Measurements from ENCODE around the gene SETD7.
"Not testable (repeated sequence)": the region's sequence is repeated elsewhere in the genome, so short reads cannot be mapped to it uniquely, and the experiment has no call there.

The SETD7 gene

DNA sequence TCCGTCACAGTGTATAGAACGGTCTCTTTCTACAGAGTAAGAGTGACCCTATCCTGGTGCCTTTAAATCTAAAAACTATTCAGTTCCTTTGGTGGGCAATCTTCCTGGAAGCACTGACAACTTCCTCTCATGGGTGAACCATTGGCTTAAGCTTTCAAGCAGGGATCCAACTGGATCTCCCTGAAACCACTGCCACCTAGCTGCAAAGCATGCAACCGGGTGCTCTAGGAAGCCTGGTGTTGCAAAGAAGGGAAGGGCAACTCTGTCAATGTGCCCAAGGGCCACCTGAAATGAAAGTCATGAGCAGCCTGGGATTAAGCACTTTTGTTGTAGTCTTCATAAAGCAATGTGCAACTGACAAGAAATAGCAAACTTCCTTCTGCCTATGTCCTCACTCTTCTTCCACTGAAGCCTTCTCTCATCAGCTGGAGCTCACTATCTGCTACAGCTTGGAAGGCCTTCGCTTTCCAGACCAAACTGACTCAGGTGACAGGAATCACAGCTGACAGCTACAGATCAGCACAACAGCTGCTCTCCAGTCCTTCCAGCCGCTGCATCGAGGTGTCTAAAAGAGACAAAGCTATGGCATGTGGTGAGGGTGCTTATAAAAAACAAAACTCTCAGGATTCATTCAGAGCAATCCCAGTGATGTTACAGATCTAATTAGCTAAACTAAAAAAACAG is 46.1 kb downstream of the SETD7 start:
- no peak for DNase-seq (ENCODE audit: low read depth, low spot score)

DNA sequence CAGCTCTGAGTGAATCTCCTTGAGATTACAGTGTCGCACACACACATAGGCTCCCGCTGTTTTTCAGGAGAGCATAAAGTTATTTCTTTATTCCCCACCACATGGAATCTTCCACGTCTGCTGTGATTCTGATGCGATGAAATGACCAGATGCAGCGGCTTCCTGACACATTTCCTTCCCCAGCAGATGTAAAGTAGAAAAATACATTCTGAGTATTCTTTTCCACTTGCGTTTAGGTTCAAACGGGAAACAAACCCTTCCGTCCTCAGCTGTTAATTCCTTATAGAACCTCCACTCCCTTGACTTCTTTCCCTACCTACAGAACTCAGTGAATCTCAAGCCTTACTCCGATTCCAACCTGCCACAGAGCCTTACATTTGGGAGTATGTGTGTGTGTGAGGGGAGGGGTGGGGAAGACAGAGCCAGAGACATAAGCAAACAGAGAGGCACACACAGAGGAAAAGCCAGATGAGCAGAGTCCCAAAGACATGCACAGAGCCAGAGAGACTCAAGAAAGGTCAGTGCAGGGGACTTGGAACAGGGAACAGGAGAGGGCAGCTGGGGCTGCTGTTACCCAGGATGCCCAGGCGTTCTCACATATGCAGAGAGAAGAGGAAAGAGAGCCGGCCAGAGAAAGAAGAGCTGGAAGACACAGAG is 47.3 kb downstream of the SETD7 start:
- DNase-seq (ENCODE audit: low read depth, low spot score): no peak

DNA sequence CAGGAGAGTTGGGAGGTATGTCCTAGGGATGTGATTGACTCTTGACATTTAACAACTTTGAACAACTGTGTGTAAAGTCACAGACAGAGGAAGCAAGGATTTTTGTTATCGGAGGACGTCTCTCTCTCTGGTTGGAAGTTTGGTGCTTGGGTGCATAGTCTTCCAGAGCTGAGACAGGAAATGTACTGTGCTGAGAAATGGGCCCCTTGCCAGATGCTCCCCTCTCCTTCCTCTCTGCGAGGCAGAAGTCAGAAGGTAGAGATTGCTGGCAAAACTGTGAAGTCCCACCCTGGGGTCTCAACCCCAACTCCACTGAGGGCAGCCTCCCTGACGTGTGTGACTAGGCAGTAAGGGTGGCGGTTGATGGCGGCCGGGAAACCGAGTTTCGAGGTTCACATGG is 49.2 kb downstream of the SETD7 start:
- DNase-seq (ENCODE audit: low read depth, low spot score): no peak

DNA sequence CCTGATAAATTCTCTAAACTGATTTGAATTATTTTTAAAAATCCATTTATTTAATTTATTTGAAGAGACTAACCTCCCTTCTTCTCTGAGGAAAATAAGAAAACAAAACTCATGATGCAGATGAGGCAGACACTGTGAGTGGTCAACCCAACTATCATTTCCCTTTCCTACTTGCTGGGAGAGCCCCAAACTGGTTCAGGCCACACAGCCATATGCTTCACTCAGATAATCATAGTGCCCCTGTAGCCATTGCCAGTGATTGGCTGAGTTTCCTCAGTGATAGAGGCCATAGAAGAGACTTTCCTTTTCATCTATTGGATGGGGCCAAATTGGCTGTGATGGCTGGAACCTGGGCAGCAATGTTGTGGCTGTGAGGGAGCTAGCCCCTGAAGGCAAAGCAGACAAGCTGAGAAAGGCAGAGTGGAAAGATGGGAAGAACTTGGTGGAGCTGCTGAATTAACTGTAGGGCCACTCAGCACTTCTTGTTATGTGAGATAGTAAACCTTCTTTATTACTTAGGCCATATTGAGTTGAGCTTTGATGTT is 52.3 kb downstream of the SETD7 start:
- DNase-seq (ENCODE audit: low read depth, low spot score): no peak

DNA sequence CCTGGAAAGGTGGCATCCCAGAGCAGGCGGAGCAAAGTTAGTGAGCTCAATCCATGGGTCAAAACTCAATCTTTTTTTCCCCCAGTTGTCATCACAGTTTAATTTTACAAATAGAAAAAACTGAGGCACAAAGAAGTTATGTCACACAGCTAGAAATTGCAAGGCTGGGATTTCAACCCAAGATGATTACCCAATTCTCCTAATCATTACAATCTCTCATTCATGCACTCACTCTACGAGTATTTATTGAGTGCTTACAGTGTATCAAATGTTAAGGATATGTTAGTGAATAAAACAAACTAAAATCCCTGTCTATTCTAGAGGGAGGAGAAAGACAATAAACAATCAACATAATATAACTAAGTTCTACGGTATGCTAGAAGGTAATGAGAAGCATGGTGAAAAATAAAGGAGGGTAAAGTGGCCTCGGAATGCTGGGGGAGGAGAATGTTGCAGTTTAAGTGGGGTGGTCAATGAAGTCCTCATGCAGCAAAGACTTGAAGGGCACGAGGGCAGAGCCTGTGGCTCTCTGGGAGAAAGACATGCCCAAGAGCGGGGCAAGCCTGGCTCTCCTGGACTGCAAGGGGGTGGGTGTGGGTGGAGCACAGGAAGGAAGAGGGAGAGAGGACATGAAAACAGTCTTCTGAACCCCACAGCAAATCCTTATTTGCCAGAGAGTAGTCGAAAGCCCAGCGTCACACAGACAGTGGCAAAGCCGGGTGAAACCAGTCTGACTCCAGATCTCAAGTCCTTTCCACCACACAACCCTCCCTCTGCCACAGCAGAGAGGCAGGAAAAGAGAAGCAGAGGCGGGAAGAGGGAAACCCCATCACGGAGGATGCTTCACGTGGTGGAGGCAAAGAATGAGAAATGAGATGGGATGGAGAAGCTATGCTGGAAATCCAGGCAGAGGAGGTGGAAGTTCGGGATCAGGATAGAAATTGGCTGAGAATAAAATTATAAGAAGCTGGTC is 53.8 kb downstream of the SETD7 start:
- DNase-seq (ENCODE audit: low read depth, low spot score): no peak

DNA sequence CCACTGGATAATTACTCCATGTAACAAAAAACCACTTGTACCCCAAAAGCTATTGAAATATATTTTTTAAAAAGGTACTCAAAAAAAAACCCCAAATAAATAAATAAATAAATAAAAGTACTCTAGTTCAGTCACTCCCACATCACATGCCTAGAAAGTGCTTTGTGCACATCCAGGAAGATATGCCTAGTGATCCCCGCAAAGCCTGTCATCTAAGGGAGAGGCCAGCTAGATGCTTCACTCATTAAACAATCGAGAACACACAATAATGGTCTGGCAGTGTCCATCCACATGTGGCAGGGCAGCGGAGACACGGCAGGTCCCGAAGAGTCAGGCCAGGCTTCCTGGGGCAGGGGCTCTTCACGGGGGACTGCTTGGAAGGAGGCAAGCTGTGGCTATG is 54.5 kb downstream of the SETD7 start:
- no peak for DNase-seq (ENCODE audit: low read depth, low spot score)

DNA sequence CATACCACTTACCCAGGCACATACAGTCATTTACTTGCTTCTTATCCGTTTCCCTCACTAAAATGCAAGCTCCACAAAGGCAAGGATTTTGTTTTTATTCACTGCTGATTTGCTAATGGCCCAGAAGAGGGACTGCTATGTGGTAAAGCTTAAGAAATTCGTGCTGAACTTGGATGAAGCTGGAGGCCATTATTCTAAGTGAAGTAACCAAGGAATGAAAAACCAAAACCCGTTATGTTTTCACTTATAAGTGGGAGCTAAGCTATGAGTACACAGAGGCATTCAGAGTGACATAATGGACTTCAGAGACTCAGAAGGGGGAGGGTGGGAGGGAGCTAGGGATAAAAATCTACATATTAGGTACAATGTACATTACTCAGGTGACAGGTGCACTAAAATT is 54.9 kb downstream of the SETD7 start:
- peak; percentile 32 for DNase-seq (ENCODE audit: low read depth, low spot score)

DNA sequence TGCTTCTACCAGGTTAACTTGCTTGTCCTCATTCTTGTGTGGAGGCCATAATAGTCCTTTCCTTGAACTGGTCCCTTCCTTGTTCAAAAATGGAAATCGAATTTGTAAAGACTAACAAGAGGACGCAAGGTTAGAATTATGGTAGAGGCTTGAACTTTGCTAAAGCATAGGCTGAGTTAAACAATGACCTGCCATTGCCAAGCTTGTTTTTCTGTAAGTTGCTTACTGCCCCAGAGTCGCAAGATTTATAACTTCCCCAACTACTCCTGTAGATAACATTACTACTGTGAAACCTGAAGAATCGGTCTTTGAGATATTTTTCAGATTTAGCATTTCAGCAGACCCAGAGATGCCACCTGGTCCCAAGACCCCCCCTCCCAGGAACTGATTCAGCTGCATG is 56.8 kb downstream of the SETD7 start:
- no peak for DNase-seq (ENCODE audit: low read depth, low spot score)

DNA sequence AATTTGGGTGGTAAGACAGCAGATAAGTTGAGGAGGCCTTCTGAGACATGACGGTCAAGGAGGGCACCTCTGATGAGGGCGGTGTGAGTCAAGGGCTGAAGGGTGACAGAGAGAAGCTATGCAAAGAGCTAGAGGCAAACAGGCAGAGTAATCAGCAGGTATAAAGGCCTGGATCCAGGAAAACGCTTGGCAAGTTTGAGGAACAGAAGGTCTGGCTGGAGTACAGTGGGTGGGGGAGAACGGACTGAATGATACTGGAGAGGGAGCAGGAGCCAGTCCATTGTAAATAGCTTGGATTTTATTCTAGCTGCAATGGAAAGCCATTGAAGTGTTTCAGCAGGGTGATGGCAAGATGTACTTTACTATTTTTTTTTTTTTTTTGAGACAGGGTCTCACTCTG is 62.8 kb downstream of the SETD7 start:
- no peak for DNase-seq (ENCODE audit: low read depth, low spot score)

DNA sequence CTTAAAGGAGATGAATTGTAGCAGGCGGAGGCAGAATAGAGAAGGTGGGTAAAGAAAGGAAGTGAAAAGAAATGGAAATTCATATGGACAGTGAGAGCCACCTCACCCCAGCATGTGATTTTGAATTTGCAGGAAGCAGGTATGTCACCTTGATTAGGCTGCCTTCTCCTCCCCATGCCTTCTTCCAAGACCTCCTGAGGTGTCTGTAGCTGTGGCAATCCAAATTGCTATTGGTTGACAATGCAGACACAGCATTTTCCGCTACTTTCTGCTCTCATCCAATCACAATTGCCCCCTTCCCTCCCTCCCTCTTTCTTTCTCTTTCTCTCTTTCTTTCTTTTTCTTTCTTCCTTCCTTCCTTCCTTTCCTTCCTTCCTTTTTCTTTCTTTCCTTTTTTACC is 63.6 kb downstream of the SETD7 start:
- no peak for DNase-seq (ENCODE audit: low read depth, low spot score)

DNA sequence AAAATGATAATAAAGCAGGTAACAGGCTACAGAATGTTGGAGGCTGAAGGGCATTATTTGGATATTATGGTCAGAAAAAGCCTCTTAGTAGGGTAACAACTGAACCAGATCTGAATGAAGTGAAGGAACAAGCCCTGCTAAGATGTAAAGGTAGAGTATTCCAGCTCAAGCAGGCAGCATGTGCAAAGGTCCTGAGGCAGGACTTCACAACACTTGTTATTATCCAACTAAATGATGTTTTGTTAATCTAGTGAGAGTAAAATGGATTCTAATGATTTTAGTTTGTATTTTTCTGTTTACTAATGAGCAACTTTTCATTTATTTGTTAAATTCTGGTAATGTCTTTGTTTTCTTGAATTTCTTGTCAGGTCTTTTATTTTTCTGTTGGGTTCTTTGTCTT is 66.4 kb downstream of the SETD7 start:
- DNase-seq (ENCODE audit: low read depth, low spot score): no peak

DNA sequence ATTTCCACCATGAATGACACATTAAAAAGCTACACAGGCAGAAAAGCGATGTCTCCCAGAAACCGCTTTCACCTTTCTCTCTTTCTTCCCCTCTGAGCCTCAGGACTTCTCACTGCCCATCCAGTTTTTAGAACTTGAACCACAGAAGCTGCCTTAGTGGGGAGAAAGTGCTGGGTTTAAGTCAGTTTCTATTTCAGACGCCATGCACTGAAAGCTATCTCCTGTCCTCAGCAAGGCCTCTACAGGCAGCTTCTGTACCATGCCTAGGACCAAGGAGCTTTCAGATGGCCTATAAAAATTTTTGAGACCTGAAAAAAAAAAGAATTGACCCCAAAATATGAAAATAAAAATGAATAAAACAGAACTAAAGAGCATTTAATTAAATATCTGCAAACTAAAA is 67.6 kb downstream of the SETD7 start:
- DNase-seq (ENCODE audit: low read depth, low spot score): no peak

DNA sequence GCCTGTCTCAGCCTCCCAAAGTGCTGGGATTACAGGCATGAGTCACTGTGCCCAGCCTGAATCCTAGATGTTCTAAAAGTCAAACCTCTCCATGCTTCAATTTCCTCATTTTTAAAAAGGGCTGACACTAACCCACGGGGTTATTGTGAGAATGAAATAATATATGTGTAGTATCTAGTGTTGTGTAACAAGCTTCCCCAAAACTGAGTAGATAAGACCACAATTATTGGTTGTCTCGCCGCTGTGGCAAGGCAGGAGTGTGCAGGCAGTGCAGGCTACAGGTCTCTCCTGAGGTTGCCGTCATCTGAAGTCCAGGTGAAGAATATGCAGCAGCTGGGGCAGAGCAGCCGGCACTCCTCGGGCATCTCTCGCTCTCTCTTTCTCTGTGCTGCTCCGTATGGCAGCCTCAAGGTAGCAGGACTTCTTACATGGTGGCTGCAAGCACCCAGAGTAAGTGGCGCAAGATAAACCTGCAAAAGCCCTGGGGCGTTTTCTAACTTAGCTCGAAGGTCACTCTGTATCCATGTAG is 71.2 kb downstream of the SETD7 start:
- no peak for DNase-seq (ENCODE audit: low read depth, low spot score)

DNA sequence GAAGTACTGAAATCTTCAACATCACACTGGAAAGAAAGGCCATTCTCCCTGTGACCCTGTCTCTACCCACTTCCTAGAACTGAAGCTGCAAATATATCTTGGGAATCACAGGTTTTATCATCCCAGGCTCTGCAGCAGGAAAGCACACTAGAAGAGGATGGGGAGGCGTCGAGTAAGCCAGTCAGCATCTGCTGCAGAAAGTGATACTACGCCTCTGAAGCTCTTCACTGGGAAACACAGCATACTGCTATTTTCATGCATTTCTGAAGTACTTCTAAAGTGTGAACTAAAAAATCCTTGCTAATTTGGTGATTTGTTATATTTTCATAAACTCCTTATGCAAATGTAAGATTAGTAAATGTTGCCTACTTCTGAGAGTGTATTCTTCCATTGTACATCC is 73.0 kb downstream of the SETD7 start:
- DNase-seq (ENCODE audit: low read depth, low spot score): no peak

DNA sequence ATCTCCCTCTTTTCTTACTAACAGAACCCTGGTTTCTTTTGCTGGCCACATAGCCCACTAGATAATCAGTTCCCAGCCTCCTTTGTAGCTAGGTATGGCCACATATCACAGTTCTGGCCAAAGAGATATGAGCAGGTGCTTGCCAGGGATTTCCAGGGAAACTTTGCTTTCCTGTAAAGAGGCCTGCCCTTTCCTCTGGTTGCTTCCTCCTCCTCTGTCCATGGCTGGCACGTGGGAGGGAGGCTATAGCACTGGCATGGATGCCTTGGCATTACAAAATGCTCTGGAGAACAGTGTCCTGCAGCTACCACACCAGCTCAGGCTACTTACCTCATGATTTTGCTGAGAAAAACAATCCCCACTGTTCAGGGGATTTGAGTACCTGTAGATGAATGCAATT is 74.6 kb downstream of the SETD7 start:
- DNase-seq (ENCODE audit: low read depth, low spot score): no peak

DNA sequence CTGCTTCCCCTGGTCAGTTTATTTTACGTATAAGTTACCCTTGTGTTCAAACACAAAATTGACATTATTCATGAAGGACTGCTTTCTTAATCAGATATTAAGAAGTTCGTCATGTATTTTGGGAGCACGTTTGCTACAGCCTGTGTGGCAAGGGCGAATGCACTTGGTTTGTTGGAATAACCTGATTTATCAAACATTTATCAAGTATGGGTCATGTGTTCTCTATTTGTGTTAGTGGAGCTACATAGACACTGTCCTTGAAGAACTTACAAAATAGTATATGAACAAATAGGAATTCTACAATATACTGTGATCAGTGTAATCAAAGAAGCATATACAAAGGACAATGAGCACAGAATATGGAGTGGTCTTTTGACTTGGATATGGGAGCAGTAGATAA is 79.7 kb downstream of the SETD7 start:
- DNase-seq (ENCODE audit: low read depth, low spot score): no peak

DNA sequence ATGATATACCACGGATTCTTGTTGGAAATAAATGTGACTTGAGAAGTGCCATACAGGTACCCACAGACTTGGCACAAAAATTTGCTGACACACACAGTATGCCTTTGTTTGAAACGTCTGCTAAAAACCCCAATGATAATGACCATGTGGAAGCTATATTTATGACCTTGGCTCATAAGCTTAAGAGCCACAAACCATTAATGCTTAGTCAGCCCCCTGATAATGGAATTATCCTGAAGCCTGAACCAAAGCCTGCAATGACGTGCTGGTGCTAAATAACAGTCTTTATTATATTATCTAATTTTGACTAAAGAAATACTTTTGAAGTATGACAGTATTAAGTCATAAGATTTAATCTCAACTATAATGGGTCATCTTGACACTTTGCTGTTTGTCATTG is 83.2 kb downstream of the SETD7 start:
- DNase-seq (ENCODE audit: low read depth, low spot score): no peak

DNA sequence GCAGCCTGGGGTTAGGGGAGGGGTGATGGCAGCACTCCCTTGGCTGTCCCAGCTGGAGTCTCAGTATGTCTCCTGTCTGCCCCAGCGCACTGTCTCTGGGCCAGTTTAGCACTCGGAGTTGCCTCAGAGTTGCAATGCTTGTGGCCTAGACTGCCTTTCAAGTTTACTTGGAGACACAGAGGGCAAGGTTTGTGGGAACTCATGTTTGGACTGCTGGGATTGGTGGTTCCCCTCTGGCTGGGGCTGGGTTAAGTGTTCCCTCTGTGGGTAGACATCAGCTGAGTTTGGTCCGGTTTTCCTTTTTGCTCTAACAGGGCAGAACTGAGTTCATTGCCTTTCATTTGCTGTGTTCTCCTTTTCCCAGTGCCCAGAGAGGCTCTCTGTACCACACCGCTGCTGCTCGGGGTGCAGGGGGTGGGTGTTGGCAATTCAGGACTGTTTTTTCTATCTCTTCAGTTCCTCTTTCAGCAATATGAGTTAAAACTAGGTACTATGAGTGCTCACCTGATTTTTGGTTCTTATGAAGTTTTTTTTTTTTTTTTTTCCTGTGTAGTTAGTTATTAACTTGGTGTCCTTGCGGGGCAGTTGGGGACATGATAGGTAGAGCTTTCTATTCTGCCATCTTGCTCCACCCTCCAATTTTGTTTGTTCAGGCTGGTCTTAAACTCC is 84.9 kb downstream of the SETD7 start:
- no peak for DNase-seq (ENCODE audit: low read depth, low spot score)

DNA sequence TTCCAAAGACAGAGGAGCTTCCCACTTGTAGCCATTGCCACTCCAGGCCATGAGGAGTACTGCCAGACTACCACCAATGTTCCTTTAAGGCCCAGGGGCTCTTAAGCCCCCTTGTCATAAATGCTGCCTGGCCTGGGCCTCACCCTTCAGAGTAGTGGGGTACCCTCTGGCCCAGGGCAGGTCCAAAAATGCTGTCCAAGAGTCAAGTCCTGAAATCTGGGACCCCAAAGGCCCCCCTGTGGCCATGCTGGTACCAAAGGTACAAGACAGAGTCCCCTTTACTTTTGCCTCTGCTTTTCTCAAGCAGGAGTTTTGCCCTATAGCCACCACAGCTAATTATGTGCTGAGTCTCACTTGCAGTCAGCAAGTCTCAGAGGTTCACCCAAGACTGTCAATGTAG is 85.7 kb downstream of the SETD7 start:
- no peak for DNase-seq (ENCODE audit: low read depth, low spot score)

DNA sequence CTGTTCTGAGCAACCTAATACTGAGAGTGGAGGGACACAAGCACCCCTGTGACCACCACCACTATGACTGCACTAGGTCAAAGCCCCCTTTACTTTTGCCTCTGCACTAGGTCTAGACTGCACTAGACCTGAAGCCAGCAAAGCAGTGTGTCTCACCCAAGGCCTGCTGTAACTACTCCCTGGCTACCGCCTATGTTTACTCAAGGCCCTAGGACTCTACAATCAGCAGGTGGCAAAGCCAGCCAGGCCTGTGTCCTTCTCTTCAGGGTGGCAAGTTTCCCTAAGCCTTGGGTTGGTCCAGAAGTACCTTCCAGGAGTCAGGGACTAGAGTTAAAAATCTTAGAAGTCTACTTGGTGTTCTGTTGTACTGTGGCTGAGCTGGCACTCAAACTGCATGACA is 86.2 kb downstream of the SETD7 start:
- DNase-seq (ENCODE audit: low read depth, low spot score): no peak

DNA sequence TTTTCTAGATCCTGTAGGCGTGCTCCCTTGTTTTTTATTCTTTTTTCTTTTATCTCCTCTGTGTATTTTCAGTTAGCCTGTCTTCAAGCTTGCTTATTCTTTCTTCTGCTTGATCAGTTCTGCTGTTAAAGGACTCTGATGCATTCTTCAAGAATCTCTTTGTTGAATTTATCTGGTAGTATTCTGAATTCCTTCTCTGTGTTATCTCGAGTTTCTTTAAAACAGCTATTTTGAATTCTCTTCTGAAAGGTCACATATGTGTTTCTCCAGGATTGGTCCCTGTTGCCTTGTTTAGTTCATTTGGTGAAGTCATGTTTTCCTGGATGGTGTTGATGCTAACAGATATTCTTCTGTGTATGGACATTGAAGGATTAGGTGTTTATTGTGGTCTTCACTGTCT is 86.8 kb downstream of the SETD7 start:
- DNase-seq (ENCODE audit: low read depth, low spot score): no peak

DNA sequence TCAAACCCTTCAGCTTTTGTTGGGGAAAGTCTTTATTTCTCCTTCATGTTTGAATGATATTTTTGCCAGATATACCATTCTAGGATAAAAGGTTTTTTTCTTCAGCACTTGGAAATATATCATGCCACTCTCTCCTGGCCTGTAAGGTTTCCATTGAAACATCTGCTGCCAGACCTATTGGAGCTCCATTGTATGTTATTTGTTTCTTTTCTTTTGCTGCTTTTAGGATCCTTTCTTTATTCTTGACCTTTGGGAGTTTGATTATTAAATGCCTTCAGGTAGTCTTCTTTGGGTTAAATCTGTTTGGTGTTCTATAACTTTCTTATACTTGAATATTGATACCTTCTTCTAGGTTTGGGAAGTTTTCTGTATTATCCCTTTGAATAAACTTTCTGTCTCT is 87.3 kb downstream of the SETD7 start:
- DNase-seq (ENCODE audit: low read depth, low spot score): not testable (repeated sequence)

Data from astrocyte of the hippocampus (primary cell).